ENCODE data around the gene CLEC17A.
"Not testable (repeated sequence)": the region's sequence is repeated elsewhere in the genome, so short reads cannot be mapped to it uniquely, and the experiment has no call there.

CLEC17A gene

GRCh38 chr19:14603990-14604387, 21.1 kb downstream of the CLEC17A start:
- H3K4me3 ChIP-seq (ENCODE audit: low read depth, low read length): no peak overlapping the region
- no peak for TF ChIP-seq CTCF (IDR thresholded peaks at IDR 0.05; ENCODE audit: low read depth, low read length)

GRCh38 chr19:14606627-14607026, 23.7 kb downstream of the CLEC17A start:
- H3K4me3 ChIP-seq (ENCODE audit: low read depth, low read length): no peak overlapping the region
- no peak for TF ChIP-seq CTCF (IDR thresholded peaks at IDR 0.05; ENCODE audit: low read depth, low read length)

- no peak overlapping the region for H3K4me3 ChIP-seq (ENCODE audit: low read depth, low read length)
- TF ChIP-seq CTCF (IDR thresholded peaks at IDR 0.05; ENCODE audit: low read depth, low read length): no peak
These were observed 28.2 kb downstream of the CLEC17A start for GRCh38 chr19:14611051-14611450.

- not testable (repeated sequence) for H3K4me3 ChIP-seq (ENCODE audit: low read depth, low read length)
These were observed 29.4 kb downstream of the CLEC17A start for GRCh38 chr19:14612242-14612641.

GRCh38 chr19:14612657-14613056, 29.8 kb downstream of the CLEC17A start:
- H3K4me3 ChIP-seq (ENCODE audit: low read depth, low read length): no peak overlapping the region
- TF ChIP-seq CTCF (IDR thresholded peaks at IDR 0.05; ENCODE audit: low read depth, low read length): no peak

GRCh38 chr19:14613399-14614098, 30.7 kb downstream of the CLEC17A start:
- H3K4me3 ChIP-seq (ENCODE audit: low read depth, low read length): not testable (repeated sequence)

GRCh38 chr19:14614099-14614412, 31.2 kb downstream of the CLEC17A start:
- no peak overlapping the region for H3K4me3 ChIP-seq (ENCODE audit: low read depth, low read length)
- no peak for TF ChIP-seq CTCF (IDR thresholded peaks at IDR 0.05; ENCODE audit: low read depth, low read length)

- TF ChIP-seq CTCF (IDR thresholded peaks at IDR 0.05; ENCODE audit: low read depth, low read length): no peak
- no peak overlapping the region for H3K4me3 ChIP-seq (ENCODE audit: low read depth, low read length)
These were observed 32.7 kb downstream of the CLEC17A start for GRCh38 chr19:14615623-14616022.
